AG04449 (cell line): ENCODE measurements around the gene SETDB2.

Experiments
- CTCF ChIA-PET: fragments of 350-600 bp; formaldehyde crosslinking; extraction: SDS; loops from one replicate; lab custom pipeline; 2021; ENCODE audit warnings: antibody characterized with exemption; lab: Yijun Ruan, JAX
- POLR2A ChIA-PET: fragments of 400-600, 350-600 bp; formaldehyde crosslinking; extraction: SDS; loops from one replicate; lab custom pipeline; 2020; ENCODE audit warnings: antibody characterized with exemption, inconsistent platforms; lab: Yijun Ruan, JAX
- DNase-seq: peaks from one replicate; pipeline ENCODE4 v3.0.0-alpha.2; 2010; ENCODE audit warnings: low read depth, low spot score
- H3K4me3 ChIP-seq: 2 replicates; pipeline ENCODE4 v1.5.1; 2011; ENCODE audit warnings: low read depth, mild to moderate bottlenecking, control low read depth, low read length
- TF ChIP-seq, protein P1 (sequence below): IDR thresholded peaks from one replicate; pipeline ENCODE4 v1.5.1; 2011; ENCODE audit warnings: mild to moderate bottlenecking, moderate library complexity, low read length, control low read depth, inconsistent platforms; ENCODE audit not compliant: insufficient read depth; ENCODE audit errors: missing control alignments

SETDB2 gene

GRCh38 chr13:49410477-49410876 lies 33.6 kb upstream of the SETDB2 start:
- no peak overlapping the region for H3K4me3 ChIP-seq
- POLR2A ChIA-PET, result no interaction called here
- DNase-seq, result no peak
- CTCF ChIA-PET, result interaction anchor here (1.2 kb wide), 1 partner anchor 110 kb away, joined by 3 read pairs; no protein-coding TSS in a partner anchor
- TF ChIP-seq, protein P1, sequence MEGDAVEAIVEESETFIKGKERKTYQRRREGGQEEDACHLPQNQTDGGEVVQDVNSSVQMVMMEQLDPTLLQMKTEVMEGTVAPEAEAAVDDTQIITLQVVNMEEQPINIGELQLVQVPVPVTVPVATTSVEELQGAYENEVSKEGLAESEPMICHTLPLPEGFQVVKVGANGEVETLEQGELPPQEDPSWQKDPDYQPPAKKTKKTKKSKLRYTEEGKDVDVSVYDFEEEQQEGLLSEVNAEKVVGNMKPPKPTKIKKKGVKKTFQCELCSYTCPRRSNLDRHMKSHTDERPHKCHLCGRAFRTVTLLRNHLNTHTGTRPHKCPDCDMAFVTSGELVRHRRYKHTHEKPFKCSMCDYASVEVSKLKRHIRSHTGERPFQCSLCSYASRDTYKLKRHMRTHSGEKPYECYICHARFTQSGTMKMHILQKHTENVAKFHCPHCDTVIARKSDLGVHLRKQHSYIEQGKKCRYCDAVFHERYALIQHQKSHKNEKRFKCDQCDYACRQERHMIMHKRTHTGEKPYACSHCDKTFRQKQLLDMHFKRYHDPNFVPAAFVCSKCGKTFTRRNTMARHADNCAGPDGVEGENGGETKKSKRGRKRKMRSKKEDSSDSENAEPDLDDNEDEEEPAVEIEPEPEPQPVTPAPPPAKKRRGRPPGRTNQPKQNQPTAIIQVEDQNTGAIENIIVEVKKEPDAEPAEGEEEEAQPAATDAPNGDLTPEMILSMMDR, result no peak

DNA sequence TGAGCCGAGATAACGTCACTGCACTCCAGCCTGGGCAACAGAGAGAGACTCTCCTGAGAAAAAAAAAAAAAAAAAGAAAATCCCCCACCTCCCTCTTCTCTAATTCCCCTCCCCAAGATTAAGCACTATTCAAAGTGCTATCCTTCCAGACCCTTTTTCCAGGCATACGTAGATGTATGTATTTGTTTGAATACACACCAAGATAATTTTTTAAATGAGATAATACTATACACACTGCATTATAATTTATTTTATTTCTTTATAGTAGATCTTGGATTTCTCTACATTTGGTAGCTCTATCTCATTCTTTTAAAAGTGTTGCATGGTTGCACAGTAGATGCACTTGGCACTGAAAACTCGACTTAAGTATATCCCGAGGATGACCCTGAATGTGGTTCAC lies 32.7 kb upstream of the SETDB2 start:
- CTCF ChIA-PET, result interaction anchor here (1.0 kb wide), 1 partner anchor 26 kb away, joined by 4 read pairs; no protein-coding TSS in a partner anchor
- POLR2A ChIA-PET, result no interaction called here
- TF ChIP-seq, protein P1, result no peak
- DNase-seq, result no peak
- no peak overlapping the region for H3K4me3 ChIP-seq

- ChIA-PET CTCF (no interaction called here), POLR2A (no interaction called here)
- no peak overlapping the region for H3K4me3 ChIP-seq
- DNase-seq, result no peak
- TF ChIP-seq, protein P1, result no peak
Measured at GRCh38 chr13:49412749-49413148, 31.3 kb upstream of the SETDB2 start.

- no peak overlapping the region for H3K4me3 ChIP-seq
- TF ChIP-seq, protein P1, result no peak
- CTCF ChIA-PET, result no interaction called here
- POLR2A ChIA-PET, result no interaction called here
- no peak for DNase-seq
Measured at GRCh38 chr13:49417161-49417560, 26.9 kb upstream of the SETDB2 start.

DNA sequence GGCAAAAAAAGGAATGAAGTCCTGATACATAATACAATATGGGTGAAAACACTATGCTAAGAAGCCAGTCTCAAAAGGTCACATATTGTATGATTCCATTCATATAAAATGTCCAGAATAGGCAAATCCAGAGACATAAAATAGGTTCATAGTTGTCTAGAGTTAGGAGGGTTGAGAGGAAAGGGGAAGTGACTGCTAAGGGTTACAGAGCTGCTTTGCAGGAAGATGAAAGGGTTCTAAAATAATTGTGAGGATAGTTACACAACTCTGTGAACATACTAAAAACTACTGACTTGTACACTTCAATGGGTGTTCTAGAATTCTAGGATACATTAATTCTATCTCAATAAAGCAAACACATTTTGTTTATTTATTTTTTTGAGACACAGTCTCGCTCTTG lies 25.9 kb upstream of the SETDB2 start:
- no peak for DNase-seq
- ChIA-PET POLR2A (no interaction called here), CTCF (interaction anchor here (0.7 kb wide), 1 partner anchor 11 kb away, joined by 3 read pairs; no protein-coding TSS in a partner anchor)
- H3K4me3 ChIP-seq, result no peak overlapping the region
- TF ChIP-seq, protein P1, result no peak

DNA sequence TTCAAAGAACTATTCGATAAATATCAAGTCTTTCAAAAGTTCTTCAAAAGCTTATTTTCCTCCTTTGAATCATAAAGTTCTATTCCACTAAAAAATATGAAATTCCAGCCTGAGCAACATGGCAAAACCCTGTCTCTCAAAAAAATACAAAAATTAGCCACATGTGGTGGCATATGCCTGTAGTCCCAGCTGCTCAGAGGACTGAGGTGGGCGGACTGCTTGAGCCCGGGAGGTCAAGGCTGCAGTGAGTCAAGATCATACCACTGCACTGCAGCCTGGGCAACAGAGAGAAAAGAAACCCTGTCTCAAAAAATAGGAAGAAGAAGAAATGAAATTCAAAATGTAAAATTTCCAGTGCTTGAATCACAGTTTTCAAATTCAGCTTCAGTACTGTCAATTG lies 24.8 kb upstream of the SETDB2 start:
- no peak overlapping the region for H3K4me3 ChIP-seq
- ChIA-PET POLR2A (interaction anchor here (0.8 kb wide), 1 partner anchor 105 kb away, joined by 3 read pairs; no protein-coding TSS in a partner anchor), CTCF (interaction anchor here (1.3 kb wide), 1 partner anchor 119 kb away, joined by 6 read pairs; no protein-coding TSS in a partner anchor)
- TF ChIP-seq, protein P1, result no peak
- DNase-seq, result no peak
